DOHH2 (cell line): ENCODE measurements around the gene CELA1.
A peak's percentile ranks its signal among the peaks of the same experiment; 100 is the strongest.

Experiments
- H3F3A ChIP-seq: fragments of 200-600 bp; sonication (generic), shearing (Covaris generic); 2 replicates; pipeline ENCODE4 v1.6.0; 2016; ENCODE audit warnings: antibody characterized with exemption, mild to moderate bottlenecking; ENCODE audit not compliant: control insufficient read depth, insufficient read depth
- H3K27ac ChIP-seq: fragments of 200-600 bp; sonication (generic); 2 replicates; pipeline ENCODE4 v1.5.1; 2014; ENCODE audit warnings: low read depth, mild to moderate bottlenecking, low read length, moderate library complexity
- H3K27me3 ChIP-seq: fragments of 200-600 bp; sonication (generic); 2 replicates; pipeline ENCODE4 v1.6.1; 2014; ENCODE audit warnings: mild to moderate bottlenecking, low read length, mixed read lengths; ENCODE audit not compliant: control insufficient read depth
- H3K36me3 ChIP-seq: fragments of 200-600 bp; sonication (generic); 2 replicates; pipeline ENCODE4 v1.6.1; 2014; ENCODE audit warnings: mild to moderate bottlenecking, low read length, moderate library complexity, mixed read lengths; ENCODE audit not compliant: control insufficient read depth
- H3K4me1 ChIP-seq: fragments of 200-600 bp; sonication (generic); 2 replicates; pipeline ENCODE4 v1.6.1; 2014; ENCODE audit warnings: mild to moderate bottlenecking, low read length, mixed read lengths; ENCODE audit not compliant: control insufficient read depth
- H3K4me2 ChIP-seq: fragments of 200-600 bp; sonication (generic); 2 replicates; pipeline ENCODE4 v1.6.0; 2014; ENCODE audit warnings: mild to moderate bottlenecking, low read length, moderate library complexity
- H3K4me3 ChIP-seq: fragments of 200-600 bp; sonication (generic); 2 replicates; pipeline ENCODE4 v1.5.1; 2014; ENCODE audit warnings: mild to moderate bottlenecking, low read length, mixed read lengths
- H3K79me2 ChIP-seq: fragments of 200-600 bp; sonication (generic); 2 replicates; pipeline ENCODE4 v1.6.1; 2014; ENCODE audit warnings: mild to moderate bottlenecking, low read length, mixed read lengths; ENCODE audit not compliant: control insufficient read depth
- H3K9me2 ChIP-seq: fragments of 200-600 bp; sonication (generic); replicated peaks from 2 replicates; pipeline ENCODE4 v1.6.1; 2014; ENCODE audit warnings: mild to moderate bottlenecking, low read length, mixed read lengths; ENCODE audit not compliant: control insufficient read depth
- H3K9me3 ChIP-seq: fragments of 200-600 bp; sonication (generic); 2 replicates; pipeline ENCODE4 v1.6.1; 2014; ENCODE audit warnings: antibody characterized with exemption, low read length, mixed read lengths; ENCODE audit not compliant: control insufficient read depth, insufficient read depth
- H4K20me1 ChIP-seq: fragments of 200-600 bp; sonication (generic); 2 replicates; pipeline ENCODE4 v1.6.0; 2014; ENCODE audit warnings: low read depth, mild to moderate bottlenecking, antibody characterized with exemption, low read length, moderate library complexity; ENCODE audit not compliant: control insufficient read depth, insufficient read depth
- CTCF ChIP-seq: fragments of 200-600 bp; sonication (generic); IDR thresholded peaks from one replicate; pipeline ENCODE4 v1.5.1; 2014; ENCODE audit warnings: antibody characterized with exemption, mild to moderate bottlenecking, low read depth, low read length; ENCODE audit not compliant: poor library complexity, severe bottlenecking
- EZH2phosphoT487 ChIP-seq: fragments of 200-600 bp; sonication (generic); IDR thresholded peaks from 2 replicates; pipeline ENCODE4 v1.6.1; 2017; ENCODE audit warnings: borderline replicate concordance, mild to moderate bottlenecking, antibody characterized with exemption, low read length, moderate library complexity, mixed read lengths

CELA1 gene

DNA sequence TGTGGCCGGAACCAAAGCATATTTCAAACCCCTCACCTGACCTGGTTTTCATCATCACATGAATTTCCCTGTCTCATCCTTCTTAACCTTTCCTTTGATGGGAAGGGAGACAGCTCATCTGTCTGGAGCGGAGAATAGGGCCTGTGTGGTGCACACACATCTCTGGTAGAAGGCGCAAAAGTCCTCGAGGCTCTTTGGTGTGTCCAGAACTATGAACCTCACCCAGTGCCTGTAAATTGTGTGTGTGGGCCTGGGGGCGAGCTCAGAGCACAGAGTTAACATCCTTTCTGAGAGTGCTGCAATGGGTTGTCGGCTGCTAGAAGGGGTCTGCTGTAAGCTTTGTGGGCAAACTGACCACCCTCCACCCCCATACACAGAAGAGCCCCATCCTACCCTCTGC is 44.0 kb upstream of the CELA1 start:
- no peak overlapping the region for H3K27ac ChIP-seq
- H3K27me3 ChIP-seq, result peaks cover 94% of the 10 kb centered on the region
- H3K36me3 ChIP-seq, result no peaks in the 10 kb centered on the region
- H3K9me2 ChIP-seq, result no peaks in the 10 kb centered on the region
- TF ChIP-seq EZH2phosphoT487, result no peak
- TF ChIP-seq CTCF, result no peak
- H3K4me1 ChIP-seq, result peaks cover 14% of the 10 kb centered on the region
- no peaks in the 10 kb centered on the region for H3K79me2 ChIP-seq
- peaks cover 18% of the 10 kb centered on the region for H4K20me1 ChIP-seq
- no peaks in the 10 kb centered on the region for H3F3A ChIP-seq
- H3K9me3 ChIP-seq, result no peaks in the 10 kb centered on the region
- peak overlapping the region; percentile 75 for H3K4me2 ChIP-seq
- H3K4me3 ChIP-seq, result peak overlapping the region; percentile 74

- peaks cover 18% of the 10 kb centered on the region for H4K20me1 ChIP-seq
- H3K79me2 ChIP-seq, result no peaks in the 10 kb centered on the region
- no peaks in the 10 kb centered on the region for H3K36me3 ChIP-seq
- peaks cover 14% of the 10 kb centered on the region for H3K4me1 ChIP-seq
- no peak overlapping the region for H3K4me3 ChIP-seq
- TF ChIP-seq CTCF, result no peak
- TF ChIP-seq EZH2phosphoT487, result no peak
- H3K27me3 ChIP-seq, result peaks cover 89% of the 10 kb centered on the region
- H3K27ac ChIP-seq, result no peak overlapping the region
- no peaks in the 10 kb centered on the region for H3K9me2 ChIP-seq
- no peak overlapping the region for H3K4me2 ChIP-seq
- H3K9me3 ChIP-seq, result no peaks in the 10 kb centered on the region
- H3F3A ChIP-seq, result no peaks in the 10 kb centered on the region
Observed at GRCh38 chr12:51389302-51389999, 43.0 kb upstream of the CELA1 start.

GRCh38 chr12:51388846-51389245 is 42.4 kb upstream of the CELA1 start:
- H3F3A ChIP-seq, result no peaks in the 10 kb centered on the region
- H3K4me2 ChIP-seq, result no peak overlapping the region
- H3K27ac ChIP-seq, result no peak overlapping the region
- no peaks in the 10 kb centered on the region for H3K79me2 ChIP-seq
- peaks cover 14% of the 10 kb centered on the region for H3K4me1 ChIP-seq
- H3K9me3 ChIP-seq, result no peaks in the 10 kb centered on the region
- H3K4me3 ChIP-seq, result no peak overlapping the region
- H3K36me3 ChIP-seq, result no peaks in the 10 kb centered on the region
- no peaks in the 10 kb centered on the region for H3K9me2 ChIP-seq
- peaks cover 88% of the 10 kb centered on the region for H3K27me3 ChIP-seq
- peaks cover 18% of the 10 kb centered on the region for H4K20me1 ChIP-seq
- no peak for TF ChIP-seq EZH2phosphoT487

DNA sequence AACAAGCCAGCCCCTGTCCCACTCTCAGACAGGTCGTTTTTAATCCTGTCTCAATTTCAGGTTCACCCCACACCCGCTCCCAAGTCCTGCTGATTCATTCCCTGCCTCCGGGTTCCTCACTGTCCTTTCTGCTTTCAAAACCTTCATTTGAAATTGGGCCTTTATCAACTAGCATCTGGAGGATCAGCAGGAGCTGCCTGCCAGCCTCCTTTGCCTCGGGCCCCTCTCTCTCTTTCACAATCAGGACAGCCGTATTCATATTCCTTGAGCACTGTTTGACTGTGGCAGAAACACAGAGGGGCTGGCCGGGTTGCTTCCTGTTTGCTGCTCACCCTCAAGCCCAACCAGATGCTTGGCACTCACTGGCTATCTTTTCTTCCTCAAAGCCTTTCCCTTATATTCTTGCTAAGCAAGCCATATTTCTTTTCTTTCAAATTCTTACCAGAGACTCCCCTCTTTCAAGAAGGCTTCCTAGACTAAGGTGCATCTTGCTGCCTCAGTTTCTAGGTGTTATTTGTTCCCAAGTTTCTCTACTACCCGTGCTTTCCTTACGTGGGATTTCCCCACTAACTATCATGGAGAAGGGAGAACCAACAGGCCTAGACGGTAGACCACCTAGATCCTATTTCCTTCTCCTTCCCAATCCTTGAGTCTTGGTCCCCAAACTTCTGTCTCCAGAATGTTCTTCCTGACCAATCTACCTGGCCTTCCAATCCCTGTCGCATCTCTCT is 41.8 kb upstream of the CELA1 start:
- peaks cover 14% of the 10 kb centered on the region for H4K20me1 ChIP-seq
- no peaks in the 10 kb centered on the region for H3K9me2 ChIP-seq
- H3K4me2 ChIP-seq, result no peak overlapping the region
- peaks cover 14% of the 10 kb centered on the region for H3K4me1 ChIP-seq
- no peaks in the 10 kb centered on the region for H3K9me3 ChIP-seq
- H3K79me2 ChIP-seq, result no peaks in the 10 kb centered on the region
- no peaks in the 10 kb centered on the region for H3F3A ChIP-seq
- H3K36me3 ChIP-seq, result no peaks in the 10 kb centered on the region
- TF ChIP-seq EZH2phosphoT487 (no peak), CTCF (no peak)
- H3K4me3 ChIP-seq, result no peak overlapping the region
- peaks cover 88% of the 10 kb centered on the region for H3K27me3 ChIP-seq
- H3K27ac ChIP-seq, result no peak overlapping the region
